ENCODE measurements around the gene ARHGAP18. TPM values are rescaled to one million over a fixed set of nuclear protein-coding genes. Genes with fewer than 3 reads are reported as not detected.

The ARHGAP18 gene
- total RNA-seq, 1 donor from 2014 or later: 38.6 TPM

- no peak overlapping the region for H3K9ac ChIP-seq (ENCODE audit: low read length)
- Mint-ChIP-seq H3K27ac (ENCODE audit: unreplicated experiment) (peak overlapping the region; percentile 42), H3K4me3 (ENCODE audit: unreplicated experiment) (no peak overlapping the region), H3K27me3 (ENCODE audit: low read depth, unreplicated experiment) (no peaks in the 10 kb centered on the region), H3K36me3 (ENCODE audit: low read depth, unreplicated experiment) (peaks cover 2% of the 10 kb centered on the region), H3K4me1 (ENCODE audit: low read depth, unreplicated experiment) (peaks cover 50% of the 10 kb centered on the region), H3K9me3 (ENCODE audit: unreplicated experiment) (no peaks in the 10 kb centered on the region)
- no peaks in the 10 kb centered on the region for H3K36me3 ChIP-seq (ENCODE audit: insufficient read depth, low read length)
- H3K4me3 ChIP-seq (ENCODE audit: insufficient read depth, low read depth, low read length): no peak overlapping the region
- DNase-seq (ENCODE audit: low read depth): no peak
- H4K20me1 ChIP-seq (ENCODE audit: insufficient read depth, low read length): no peaks in the 10 kb centered on the region
- no peaks in the 10 kb centered on the region for H3K9me3 ChIP-seq (ENCODE audit: insufficient read depth, low read depth, low read length)
- no peak for TF ChIP-seq EZH2 (IDR thresholded peaks at IDR 0.05; ENCODE audit: insufficient read depth, low read length)
- TF ChIP-seq, protein P1, sequence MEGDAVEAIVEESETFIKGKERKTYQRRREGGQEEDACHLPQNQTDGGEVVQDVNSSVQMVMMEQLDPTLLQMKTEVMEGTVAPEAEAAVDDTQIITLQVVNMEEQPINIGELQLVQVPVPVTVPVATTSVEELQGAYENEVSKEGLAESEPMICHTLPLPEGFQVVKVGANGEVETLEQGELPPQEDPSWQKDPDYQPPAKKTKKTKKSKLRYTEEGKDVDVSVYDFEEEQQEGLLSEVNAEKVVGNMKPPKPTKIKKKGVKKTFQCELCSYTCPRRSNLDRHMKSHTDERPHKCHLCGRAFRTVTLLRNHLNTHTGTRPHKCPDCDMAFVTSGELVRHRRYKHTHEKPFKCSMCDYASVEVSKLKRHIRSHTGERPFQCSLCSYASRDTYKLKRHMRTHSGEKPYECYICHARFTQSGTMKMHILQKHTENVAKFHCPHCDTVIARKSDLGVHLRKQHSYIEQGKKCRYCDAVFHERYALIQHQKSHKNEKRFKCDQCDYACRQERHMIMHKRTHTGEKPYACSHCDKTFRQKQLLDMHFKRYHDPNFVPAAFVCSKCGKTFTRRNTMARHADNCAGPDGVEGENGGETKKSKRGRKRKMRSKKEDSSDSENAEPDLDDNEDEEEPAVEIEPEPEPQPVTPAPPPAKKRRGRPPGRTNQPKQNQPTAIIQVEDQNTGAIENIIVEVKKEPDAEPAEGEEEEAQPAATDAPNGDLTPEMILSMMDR (IDR thresholded peaks at IDR 0.05; ENCODE audit: insufficient read depth, low read depth, low read length): no peak
- no peak overlapping the region for H3K27ac ChIP-seq (ENCODE audit: low read depth, low read length)
- no peak overlapping the region for H2AFZ ChIP-seq (ENCODE audit: low read depth, low read length)
- no peaks in the 10 kb centered on the region for H3K27me3 ChIP-seq (ENCODE audit: insufficient read depth, low read length)
- peaks cover 91% of the 10 kb centered on the region for H3K79me2 ChIP-seq (ENCODE audit: insufficient read depth, low read length)
- FAIRE-seq: no peak
- H3K4me1 ChIP-seq (ENCODE audit: insufficient read depth, low read length): peaks cover 6% of the 10 kb centered on the region
- H3K4me2 ChIP-seq (ENCODE audit: low read length): no peak overlapping the region
These were observed 13.1 kb downstream of the ARHGAP18 start for GRCh38 chr6:129696843-129697242.

- H3K79me2 ChIP-seq (ENCODE audit: insufficient read depth, low read length): peaks cover 96% of the 10 kb centered on the region
- H3K27me3 ChIP-seq (ENCODE audit: insufficient read depth, low read length): no peaks in the 10 kb centered on the region
- no peaks in the 10 kb centered on the region for H3K9me3 ChIP-seq (ENCODE audit: insufficient read depth, low read depth, low read length)
- no peaks in the 10 kb centered on the region for H3K36me3 ChIP-seq (ENCODE audit: insufficient read depth, low read length)
- H2AFZ ChIP-seq (ENCODE audit: low read depth, low read length): no peak overlapping the region
- Mint-ChIP-seq H3K36me3 (ENCODE audit: low read depth, unreplicated experiment) (no peaks in the 10 kb centered on the region), H3K4me3 (ENCODE audit: unreplicated experiment) (no peak overlapping the region), H3K9me3 (ENCODE audit: unreplicated experiment) (no peaks in the 10 kb centered on the region), H3K27me3 (ENCODE audit: low read depth, unreplicated experiment) (no peaks in the 10 kb centered on the region), H3K4me1 (ENCODE audit: low read depth, unreplicated experiment) (peaks cover 52% of the 10 kb centered on the region), H3K27ac (ENCODE audit: unreplicated experiment) (peak overlapping the region; percentile 53)
- FAIRE-seq: no peak
- no peak overlapping the region for H3K4me2 ChIP-seq (ENCODE audit: low read length)
- no peak overlapping the region for H3K27ac ChIP-seq (ENCODE audit: low read depth, low read length)
- DNase-seq (ENCODE audit: low read depth): no peak
- H3K9ac ChIP-seq (ENCODE audit: low read length): no peak overlapping the region
- TF ChIP-seq EZH2 (IDR thresholded peaks at IDR 0.05; ENCODE audit: insufficient read depth, low read length): no peak
- TF ChIP-seq, protein P1 (IDR thresholded peaks at IDR 0.05; ENCODE audit: insufficient read depth, low read depth, low read length): no peak
- H4K20me1 ChIP-seq (ENCODE audit: insufficient read depth, low read length): no peaks in the 10 kb centered on the region
- peaks cover 3% of the 10 kb centered on the region for H3K4me1 ChIP-seq (ENCODE audit: insufficient read depth, low read length)
- no peak overlapping the region for H3K4me3 ChIP-seq (ENCODE audit: insufficient read depth, low read depth, low read length)
These were observed 14.0 kb downstream of the ARHGAP18 start for GRCh38 chr6:129696028-129696418.

DNA sequence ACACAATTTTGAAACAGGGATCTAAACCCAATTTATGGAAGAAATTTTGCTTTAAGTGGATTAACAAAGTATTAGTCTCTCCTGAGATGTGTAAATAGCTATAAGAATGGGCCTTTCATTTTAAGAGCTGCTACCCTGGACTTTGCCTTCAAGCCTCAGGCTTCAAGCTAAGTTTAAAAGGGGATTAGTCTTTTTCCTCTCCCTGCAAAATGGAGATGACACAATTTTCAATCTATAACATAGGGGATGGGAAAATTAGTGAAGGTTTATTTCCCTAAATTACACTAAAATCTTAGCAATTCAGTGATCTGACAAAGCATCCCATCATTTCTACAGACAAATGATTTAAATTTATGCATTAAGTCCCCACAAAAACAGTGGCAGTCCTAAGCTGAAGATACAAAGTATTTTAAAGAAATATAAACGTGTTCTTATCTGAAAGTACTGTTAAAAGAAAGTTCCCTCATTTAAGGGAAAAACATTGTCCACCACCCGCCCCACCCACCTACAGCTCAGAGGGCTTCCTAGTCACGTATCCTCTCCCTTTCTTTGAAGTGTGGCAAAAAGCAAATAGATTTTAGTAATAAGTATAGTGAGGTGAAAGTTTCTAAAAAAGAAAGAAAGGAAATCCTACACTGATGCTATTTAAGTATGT, 14.5 kb downstream of the ARHGAP18 start:
- Histone ChIP-seq H3K36me3 (ENCODE audit: insufficient read depth, low read length) (no peaks in the 10 kb centered on the region), H2AFZ (ENCODE audit: low read depth, low read length) (no peak overlapping the region), H3K9ac (ENCODE audit: low read length) (no peak overlapping the region), H3K27ac (ENCODE audit: low read depth, low read length) (no peak overlapping the region), H3K27me3 (ENCODE audit: insufficient read depth, low read length) (no peaks in the 10 kb centered on the region), H3K79me2 (ENCODE audit: insufficient read depth, low read length) (peaks cover 97% of the 10 kb centered on the region), H3K4me1 (ENCODE audit: insufficient read depth, low read length) (peaks cover under 1% of the 10 kb centered on the region), H4K20me1 (ENCODE audit: insufficient read depth, low read length) (no peaks in the 10 kb centered on the region), H3K9me3 (ENCODE audit: insufficient read depth, low read depth, low read length) (no peaks in the 10 kb centered on the region), H3K4me3 (ENCODE audit: insufficient read depth, low read depth, low read length) (no peak overlapping the region), H3K4me2 (ENCODE audit: low read length) (no peak overlapping the region)
- DNase-seq (ENCODE audit: low read depth) (no peak), FAIRE-seq (no peak)
- Mint-ChIP-seq H3K27me3 (ENCODE audit: low read depth, unreplicated experiment) (no peaks in the 10 kb centered on the region), H3K27ac (ENCODE audit: unreplicated experiment) (peak overlapping the region; percentile 53), H3K36me3 (ENCODE audit: low read depth, unreplicated experiment) (no peaks in the 10 kb centered on the region), H3K9me3 (ENCODE audit: unreplicated experiment) (no peaks in the 10 kb centered on the region), H3K4me1 (ENCODE audit: low read depth, unreplicated experiment) (peaks cover 49% of the 10 kb centered on the region), H3K4me3 (ENCODE audit: unreplicated experiment) (no peak overlapping the region)
- no peak for TF ChIP-seq EZH2 (IDR thresholded peaks at IDR 0.05; ENCODE audit: insufficient read depth, low read length)
- TF ChIP-seq, protein P1 (IDR thresholded peaks at IDR 0.05; ENCODE audit: insufficient read depth, low read depth, low read length): no peak
